H9 (cell line): Measurements from ENCODE around the gene SCYGR4. TPM values are rescaled to one million over a fixed set of nuclear protein-coding genes. Genes with fewer than 3 reads are reported as not detected.

Experiments
- DNase-seq: peaks from one replicate; pipeline ENCODE4 v3.0.0-alpha.2; 2017
- H2AFZ ChIP-seq: one replicate; pipeline ENCODE4 v1.6.1; 2013; ENCODE audit warnings: mild to moderate bottlenecking, low read length, control low read depth, moderate library complexity
- H2AK5ac ChIP-seq: 2 replicates; pipeline ENCODE4 v1.6.1; 2013; ENCODE audit warnings: low read length, control low read depth, mixed read lengths; ENCODE audit not compliant: insufficient read length
- H2BK120ac ChIP-seq: one replicate; pipeline ENCODE4 v1.6.1; 2013; ENCODE audit warnings: low read depth, mild to moderate bottlenecking, low read length, control low read depth, inconsistent platforms; ENCODE audit not compliant: poor library complexity, severe bottlenecking
- H2BK12ac ChIP-seq: 2 replicates; pipeline ENCODE4 v1.6.1; 2013; ENCODE audit warnings: low read length, control low read depth, mixed read lengths, low read depth; ENCODE audit not compliant: insufficient read length
- H2BK15ac ChIP-seq: 2 replicates; pipeline ENCODE4 v1.6.1; 2013; ENCODE audit warnings: low read depth, low read length, control low read depth
- H2BK20ac ChIP-seq: one replicate; pipeline ENCODE4 v1.6.1; 2013; ENCODE audit warnings: low read depth, mild to moderate bottlenecking, low read length, control low read depth, inconsistent platforms; ENCODE audit not compliant: poor library complexity, severe bottlenecking
- H2BK5ac ChIP-seq: 2 replicates; pipeline ENCODE4 v1.6.1; 2013; ENCODE audit warnings: low read length, control low read depth, mixed read lengths; ENCODE audit not compliant: insufficient read length
- H3K14ac ChIP-seq: 2 replicates; pipeline ENCODE4 v1.6.1; 2013; ENCODE audit warnings: low read length, control low read depth; ENCODE audit not compliant: insufficient read depth
- H3K18ac ChIP-seq: 2 replicates; pipeline ENCODE4 v1.6.1; 2013; ENCODE audit warnings: low read depth, mild to moderate bottlenecking, mixed read lengths, low read length, control low read depth; ENCODE audit not compliant: insufficient read length
- H3K23ac ChIP-seq: 2 replicates; pipeline ENCODE4 v1.6.1; 2013; ENCODE audit warnings: low read length, control low read depth, mixed read lengths, low read depth; ENCODE audit not compliant: insufficient read length
- H3K23me2 ChIP-seq: 2 replicates; pipeline ENCODE4 v1.6.1; 2013; ENCODE audit warnings: low read depth, mild to moderate bottlenecking, mixed read lengths, low read length, control low read depth; ENCODE audit not compliant: insufficient read length, poor library complexity, severe bottlenecking
- H3K27ac ChIP-seq: 2 replicates; pipeline ENCODE4 v1.5.1; 2013; ENCODE audit warnings: low read length, control low read depth, mixed read lengths, low read depth; ENCODE audit not compliant: insufficient read length
- H3K27me3 ChIP-seq: 2 replicates; pipeline ENCODE4 v1.6.1; 2013; ENCODE audit warnings: low read length, control low read depth, inconsistent platforms; ENCODE audit not compliant: insufficient read depth
- H3K4ac ChIP-seq: 2 replicates; pipeline ENCODE4 v1.6.1; 2013; ENCODE audit warnings: low read depth, mild to moderate bottlenecking, control low read depth, inconsistent platforms, low read length, moderate library complexity
- H3K4me1 ChIP-seq: 2 replicates; pipeline ENCODE4 v1.6.1; 2013; ENCODE audit warnings: low read length, control low read depth, inconsistent platforms; ENCODE audit not compliant: insufficient read depth
- H3K4me2 ChIP-seq: 2 replicates; pipeline ENCODE4 v1.6.1; 2013; ENCODE audit warnings: low read length, control low read depth, mixed read lengths; ENCODE audit not compliant: insufficient read length, insufficient read depth
- H3K56ac ChIP-seq: 2 replicates; pipeline ENCODE4 v1.6.1; 2013; ENCODE audit warnings: low read depth, mild to moderate bottlenecking, mixed read lengths, low read length, control low read depth; ENCODE audit not compliant: insufficient read length
- H3K79me1 ChIP-seq: 2 replicates; pipeline ENCODE4 v1.6.1; 2013; ENCODE audit warnings: low read depth, mild to moderate bottlenecking, moderate library complexity, low read length, control low read depth, inconsistent platforms; ENCODE audit not compliant: insufficient read depth, poor library complexity, severe bottlenecking
- H3K79me2 ChIP-seq: 2 replicates; pipeline ENCODE4 v1.6.1; 2013; ENCODE audit warnings: low read length, control low read depth, inconsistent platforms; ENCODE audit not compliant: insufficient read depth
- H3K9ac ChIP-seq: 2 replicates; pipeline ENCODE4 v1.6.1; 2013; ENCODE audit warnings: low read length, control low read depth, mixed read lengths; ENCODE audit not compliant: insufficient read length; ENCODE audit errors: extremely low read depth
- H3K9me3 ChIP-seq: one replicate; pipeline ENCODE4 v1.6.1; 2013; ENCODE audit warnings: low read depth, low read length, inconsistent platforms; ENCODE audit not compliant: control insufficient read depth
- H3T11ph ChIP-seq: one replicate; pipeline ENCODE4 v1.6.1; 2013; ENCODE audit warnings: mild to moderate bottlenecking, low read length, control low read depth, inconsistent platforms
- H4K20me1 ChIP-seq: one replicate; pipeline ENCODE4 v1.6.1; 2013; ENCODE audit not compliant: control insufficient read depth, insufficient read length, insufficient read depth
- H4K5ac ChIP-seq: 2 replicates; pipeline ENCODE4 v1.6.1; 2013; ENCODE audit warnings: low read depth, mild to moderate bottlenecking, mixed read lengths, low read length, control low read depth; ENCODE audit not compliant: insufficient read length
- H4K8ac ChIP-seq: replicated peaks from 2 replicates; pipeline ENCODE4 v1.6.1; 2013; ENCODE audit warnings: low read length, control low read depth, mixed read lengths, low read depth; ENCODE audit not compliant: insufficient read length
- H4K91ac ChIP-seq: 2 replicates; pipeline ENCODE4 v1.6.1; 2013; ENCODE audit warnings: low read depth, mild to moderate bottlenecking, moderate library complexity, mixed read lengths, low read length, control low read depth; ENCODE audit not compliant: insufficient read length
- H3K27ac Mint-ChIP-seq, 3 experiments: 2 replicates in 2 of 3; 3 replicates in 1 of 3; pipeline ENCODE4 v1.8.0; 2020 to 2021; ENCODE audit warnings: mixed read lengths in 3 of 3, mild to moderate bottlenecking in 1 of 3, moderate library complexity in 1 of 3
- H3K27me3 Mint-ChIP-seq: 2 replicates; pipeline ENCODE4 v1.8.0; 2021; ENCODE audit warnings: low read depth, mild to moderate bottlenecking, moderate library complexity, mixed read lengths
- H3K36me3 Mint-ChIP-seq, 3 experiments: 2 replicates in 2 of 3; 3 replicates in 1 of 3; pipeline ENCODE4 v1.8.0; 2020 to 2021; ENCODE audit warnings: low read depth in 3 of 3, mixed read lengths in 3 of 3; ENCODE audit not compliant: insufficient read depth in 1 of 3
- H3K4me1 Mint-ChIP-seq, 2 experiments: 2 replicates each; pipeline ENCODE4 v1.8.0; 2020; ENCODE audit warnings: mixed read lengths in 2 of 2
- H3K4me3 Mint-ChIP-seq, 2 experiments: 2 replicates in 1 of 2; 3 replicates in 1 of 2; pipeline ENCODE4 v1.8.0; 2020 to 2021; ENCODE audit warnings: mild to moderate bottlenecking in 2 of 2, mixed read lengths in 2 of 2, moderate library complexity in 1 of 2
- H3K9me3 Mint-ChIP-seq, 2 experiments: 2 replicates in 1 of 2; 3 replicates in 1 of 2; pipeline ENCODE4 v1.8.0; 2020; ENCODE audit warnings: mild to moderate bottlenecking in 2 of 2, mixed read lengths in 2 of 2, moderate library complexity in 1 of 2
- whole genome bisulfite sequencing: extraction: QIAGEN DNeasy Blood & Tissue Kit; methylation state at CpG from one replicate; pipeline ENCODE4 v1.1.7; 2013; ENCODE audit warnings: missing lambda C conversion rate, low lambda C conversion rate, mixed read lengths; ENCODE audit not compliant: insufficient read length; ENCODE audit errors: extremely low coverage; 5-methylcytosine and 5-hydroxymethylcytosine counted together
- total RNA-seq: library from RNA; stranded (reverse); gene quantifications from 2 replicates; pipeline ENCODE4 v1.2.1, GENCODE V29; 2021
- TF ChIP-seq, protein P1 (sequence below): fragments of 200-600 bp; sonication (generic); conservative IDR thresholded peaks from 3 replicates; pipeline ENCODE4 v1.8.0; 2021; ENCODE audit warnings: antibody characterized with exemption, mild to moderate bottlenecking

Gene SCYGR4
- total RNA-seq, 1 experiment from 2014 or later: not detected

DNA sequence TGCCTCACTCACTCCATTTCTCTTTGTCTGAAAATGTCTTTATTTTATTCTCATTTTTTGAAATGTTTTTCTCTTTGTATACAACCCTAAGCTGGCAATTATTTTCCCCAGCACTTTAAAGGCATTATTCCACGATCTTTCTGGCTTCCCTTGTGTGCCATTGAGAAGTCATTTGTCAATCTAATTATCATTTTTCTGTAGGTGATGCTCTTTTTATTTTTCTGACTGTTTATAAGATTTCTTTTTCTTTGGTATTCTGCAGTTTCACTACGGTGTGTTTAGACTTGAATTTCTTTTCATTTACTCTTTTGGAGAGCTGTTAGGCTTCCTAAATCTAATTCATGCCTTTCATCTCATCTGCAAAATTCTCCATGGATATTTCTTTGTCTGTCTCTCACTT is 8.1 kb downstream of the SCYGR4 start:
- Histone ChIP-seq H4K91ac (no peak overlapping the region), H3K23ac (no peak overlapping the region), H3K18ac (no peak overlapping the region), H3K79me2 (no peaks in the 10 kb centered on the region), H3K9me3 (no peaks in the 10 kb centered on the region), H2BK120ac (no peak overlapping the region), H3K79me1 (no peaks in the 10 kb centered on the region), H2BK20ac (no peak overlapping the region), H3K4me2 (no peak overlapping the region), H3K4ac (no peak overlapping the region), H2BK15ac (no peak overlapping the region), H4K5ac (no peak overlapping the region), H2BK5ac (no peak overlapping the region), H2AK5ac (no peak overlapping the region), H3K56ac (no peak overlapping the region), H3K9ac (no peak overlapping the region), H3K4me1 (no peaks in the 10 kb centered on the region; the same call in none of the 2 replicates), H2AFZ (no peak overlapping the region), H4K8ac (no peak overlapping the region), H2BK12ac (no peak overlapping the region), H3K23me2 (no peaks in the 10 kb centered on the region), H3K27ac (no peak overlapping the region), H3T11ph (no peak overlapping the region), H3K14ac (no peak overlapping the region), H3K27me3 (no peaks in the 10 kb centered on the region), H4K20me1 (no peaks in the 10 kb centered on the region)
- H3K36me3 Mint-ChIP-seq: no peaks in the 10 kb centered on the region
- TF ChIP-seq, protein P1, sequence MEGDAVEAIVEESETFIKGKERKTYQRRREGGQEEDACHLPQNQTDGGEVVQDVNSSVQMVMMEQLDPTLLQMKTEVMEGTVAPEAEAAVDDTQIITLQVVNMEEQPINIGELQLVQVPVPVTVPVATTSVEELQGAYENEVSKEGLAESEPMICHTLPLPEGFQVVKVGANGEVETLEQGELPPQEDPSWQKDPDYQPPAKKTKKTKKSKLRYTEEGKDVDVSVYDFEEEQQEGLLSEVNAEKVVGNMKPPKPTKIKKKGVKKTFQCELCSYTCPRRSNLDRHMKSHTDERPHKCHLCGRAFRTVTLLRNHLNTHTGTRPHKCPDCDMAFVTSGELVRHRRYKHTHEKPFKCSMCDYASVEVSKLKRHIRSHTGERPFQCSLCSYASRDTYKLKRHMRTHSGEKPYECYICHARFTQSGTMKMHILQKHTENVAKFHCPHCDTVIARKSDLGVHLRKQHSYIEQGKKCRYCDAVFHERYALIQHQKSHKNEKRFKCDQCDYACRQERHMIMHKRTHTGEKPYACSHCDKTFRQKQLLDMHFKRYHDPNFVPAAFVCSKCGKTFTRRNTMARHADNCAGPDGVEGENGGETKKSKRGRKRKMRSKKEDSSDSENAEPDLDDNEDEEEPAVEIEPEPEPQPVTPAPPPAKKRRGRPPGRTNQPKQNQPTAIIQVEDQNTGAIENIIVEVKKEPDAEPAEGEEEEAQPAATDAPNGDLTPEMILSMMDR: no peak
- H3K27ac Mint-ChIP-seq: no peak overlapping the region
- no peaks in the 10 kb centered on the region; the same call in 1 of the 2 replicates for H3K27me3 Mint-ChIP-seq
- no peaks in the 10 kb centered on the region for H3K4me1 Mint-ChIP-seq
- H3K4me3 Mint-ChIP-seq: no peak overlapping the region
- no peak for DNase-seq
- H3K9me3 Mint-ChIP-seq: no peaks in the 10 kb centered on the region
- no CpG with 5 or more reads among the region's 2 CpGs for WGBS
